ENCODE measurements around the gene NT5DC4. TPM values are rescaled to one million over a fixed set of nuclear protein-coding genes. Genes with fewer than 3 reads are reported as not detected.

Gene NT5DC4
- total RNA-seq, 1 experiment from 2014 or later = not detected

DNA sequence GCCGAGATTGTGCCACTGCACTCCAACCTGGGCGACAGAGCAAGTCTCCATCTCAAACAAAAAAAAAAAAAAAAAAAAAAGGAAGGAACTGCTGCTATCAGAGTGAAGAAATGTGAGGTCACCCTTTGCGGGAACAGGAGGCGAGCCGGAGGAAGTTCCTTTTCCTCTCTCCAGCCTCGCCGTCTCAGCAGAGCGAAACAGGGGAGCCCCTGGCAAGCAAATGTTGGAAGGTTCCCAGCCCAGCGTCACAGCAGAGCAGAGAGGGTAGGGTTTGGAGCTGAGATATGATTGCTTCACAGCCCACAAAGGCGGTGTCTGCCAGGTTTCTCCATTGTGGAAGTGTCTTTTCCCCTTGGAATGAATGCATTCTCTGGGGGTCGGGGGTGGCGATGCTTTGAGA is 46.6 kb upstream of the NT5DC4 start:
- BruUV-seq (replicated peaks) = no TSS peak
- H3K9me3 Mint-ChIP-seq (ENCODE audit: unreplicated experiment) = no peaks in the 10 kb centered on the region
- ChIA-PET POLR2A (interaction anchor here (0.6 to 2.1 kb wide), 3 partner anchors 13 to 18 kb away, joined by 3 to 4 read pairs (median 4); no protein-coding TSS in a partner anchor), CTCF (interaction anchor here (0.7 to 1.2 kb wide), 3 partner anchors 16 to 52 kb away, joined by 3 read pairs; no protein-coding TSS in a partner anchor)
- DNase-seq (ENCODE audit: unreplicated experiment) = no peak
- peaks cover 5% of the 10 kb centered on the region for H3K36me3 Mint-ChIP-seq (ENCODE audit: insufficient read depth, unreplicated experiment)
- H3K27ac Mint-ChIP-seq (ENCODE audit: low read depth, unreplicated experiment) = no peak overlapping the region
- no peak overlapping the region for H3K4me3 Mint-ChIP-seq (ENCODE audit: unreplicated experiment)
- peaks cover 5% of the 10 kb centered on the region for H3K4me1 Mint-ChIP-seq (ENCODE audit: insufficient read depth, unreplicated experiment)
- no peaks in the 10 kb centered on the region for H3K27me3 Mint-ChIP-seq (ENCODE audit: insufficient read depth, unreplicated experiment)
- intact Hi-C loops (cut with micrococcal nuclease) = no loop called here
- TF ChIP-seq CTCF (IDR thresholded peaks at IDR 0.05; ENCODE audit: unreplicated experiment) = no peak

- peak; percentile 80 for DNase-seq (ENCODE audit: unreplicated experiment)
- Mint-ChIP-seq H3K27me3 (ENCODE audit: insufficient read depth, unreplicated experiment) (no peaks in the 10 kb centered on the region), H3K4me3 (ENCODE audit: unreplicated experiment) (no peak overlapping the region), H3K4me1 (ENCODE audit: insufficient read depth, unreplicated experiment) (peaks cover 10% of the 10 kb centered on the region), H3K9me3 (ENCODE audit: unreplicated experiment) (no peaks in the 10 kb centered on the region), H3K27ac (ENCODE audit: low read depth, unreplicated experiment) (peak overlapping the region; percentile 39), H3K36me3 (ENCODE audit: insufficient read depth, unreplicated experiment) (peaks cover 5% of the 10 kb centered on the region)
- intact Hi-C loops (cut with micrococcal nuclease) = no loop called here
- ChIA-PET CTCF (interaction anchor here (0.5 to 2.7 kb wide), 7 partner anchors 12 to 92 kb away, joined by 3 to 11 read pairs (median 3); no protein-coding TSS in a partner anchor), POLR2A (interaction anchor here (0.7 to 3.5 kb wide), 10 partner anchors 9 to 55 kb away, joined by 3 to 26 read pairs (median 6); partner anchors contain the start of gene SLC20A1)
- TF ChIP-seq CTCF (IDR thresholded peaks at IDR 0.05; ENCODE audit: unreplicated experiment) = no peak
- no TSS peak for BruUV-seq (replicated peaks)
Measured at GRCh38 chr2:112679484-112679883, 41.3 kb upstream of the NT5DC4 start.

- H3K4me1 Mint-ChIP-seq (ENCODE audit: insufficient read depth, unreplicated experiment) = peaks cover 10% of the 10 kb centered on the region
- no peaks in the 10 kb centered on the region for H3K27me3 Mint-ChIP-seq (ENCODE audit: insufficient read depth, unreplicated experiment)
- H3K4me3 Mint-ChIP-seq (ENCODE audit: unreplicated experiment) = peak overlapping the region; percentile 47
- CTCF ChIA-PET = interaction anchor here (0.6 to 2.7 kb wide), 2 partner anchors 46 to 1608 kb away, joined by 3 to 11 read pairs; no protein-coding TSS in a partner anchor
- peaks cover 5% of the 10 kb centered on the region for H3K36me3 Mint-ChIP-seq (ENCODE audit: insufficient read depth, unreplicated experiment)
- intact Hi-C loops (cut with micrococcal nuclease) = no loop called here
- BruUV-seq (replicated peaks) = no TSS peak
- no peak for TF ChIP-seq CTCF (IDR thresholded peaks at IDR 0.05; ENCODE audit: unreplicated experiment)
- DNase-seq (ENCODE audit: unreplicated experiment) = no peak
- POLR2A ChIA-PET = interaction anchor here (1.5 to 3.5 kb wide), 3 partner anchors 11 to 56 kb away, joined by 4 to 26 read pairs (median 5); no protein-coding TSS in a partner anchor
- H3K27ac Mint-ChIP-seq (ENCODE audit: low read depth, unreplicated experiment) = no peak overlapping the region
- H3K9me3 Mint-ChIP-seq (ENCODE audit: unreplicated experiment) = no peaks in the 10 kb centered on the region
Measured at GRCh38 chr2:112680666-112681101, 40.1 kb upstream of the NT5DC4 start.

DNA sequence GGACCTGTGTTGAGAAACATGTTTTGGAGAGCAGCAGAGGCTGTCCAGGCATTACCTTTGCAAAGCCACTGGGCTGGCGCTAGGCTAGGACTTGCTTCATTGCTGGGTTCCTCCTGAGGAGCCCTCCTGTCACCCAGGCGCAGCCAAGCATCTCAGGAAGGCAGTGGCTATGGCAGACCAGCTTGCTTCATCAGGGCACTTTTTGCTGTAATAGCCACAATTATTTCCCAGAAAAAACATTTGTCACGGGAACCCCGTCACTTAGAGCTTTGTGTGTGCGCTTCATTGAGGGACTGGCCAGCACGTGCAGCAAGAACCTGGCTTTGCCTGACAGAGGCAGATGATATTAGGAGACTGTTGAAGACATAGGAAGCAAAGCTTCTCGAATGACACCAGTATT is 38.7 kb upstream of the NT5DC4 start:
- Mint-ChIP-seq H3K4me1 (ENCODE audit: insufficient read depth, unreplicated experiment) (peaks cover 10% of the 10 kb centered on the region), H3K36me3 (ENCODE audit: insufficient read depth, unreplicated experiment) (peaks cover 5% of the 10 kb centered on the region), H3K27me3 (ENCODE audit: insufficient read depth, unreplicated experiment) (no peaks in the 10 kb centered on the region), H3K9me3 (ENCODE audit: unreplicated experiment) (no peaks in the 10 kb centered on the region), H3K4me3 (ENCODE audit: unreplicated experiment) (no peak overlapping the region), H3K27ac (ENCODE audit: low read depth, unreplicated experiment) (no peak overlapping the region)
- ChIA-PET POLR2A (interaction anchor here (0.9 to 1.3 kb wide), 2 partner anchors 10 to 51 kb away, joined by 3 to 6 read pairs; no protein-coding TSS in a partner anchor), CTCF (interaction anchor here (1.6 kb wide), 1 partner anchor 55 kb away, joined by 3 read pairs; no protein-coding TSS in a partner anchor)
- intact Hi-C loops (cut with micrococcal nuclease) = no loop called here
- no TSS peak for BruUV-seq (replicated peaks)
- TF ChIP-seq CTCF (IDR thresholded peaks at IDR 0.05; ENCODE audit: unreplicated experiment) = no peak
- no peak for DNase-seq (ENCODE audit: unreplicated experiment)

Measured in MCF 10A (cell line).